GM12878 (cell line): ENCODE data around the gene UVRAG. TPM values are rescaled to one million over a fixed set of nuclear protein-coding genes. Genes with fewer than 3 reads are reported as not detected.

Source experiments
- ATAC-seq: fragments of 200-7000 bp; cut with Tn5 transposase; 3 replicates; pipeline ENCODE4 v1.9.1; 2020; ENCODE audit warnings: mild to moderate bottlenecking, moderate library complexity
- BruUV-seq: library from RNA; stranded (reverse); fragments of 400-500 nt; replicated peaks from 2 replicates; lab custom pipeline; 2021; lab: Mats Ljungman, UMichigan
- CTCF ChIA-PET: fragments of 300-600 bp; sonication (Branson Sonifier 250); formaldehyde crosslinking; extraction: SDS; loops from one replicate; lab custom pipeline; 2021; ENCODE audit warnings: inconsistent platforms; lab: Yijun Ruan, JAX
- POLR2A ChIA-PET: fragments of 350-600 bp; formaldehyde crosslinking; extraction: SDS; loops from one replicate; lab custom pipeline; 2021; ENCODE audit warnings: inconsistent platforms; lab: Charles Lee
- RAD21 ChIA-PET: fragments of 300-600 bp; sonication (Branson Sonifier 250); formaldehyde crosslinking; loops from one replicate; lab custom pipeline; 2023; ENCODE audit warnings: antibody characterized with exemption; ENCODE audit not compliant: unreplicated experiment; lab: Charles Lee
- SMC1A ChIA-PET: fragments of 300-600 bp; sonication (Branson Sonifier 250); formaldehyde crosslinking; loops from one replicate; lab custom pipeline; 2023; ENCODE audit not compliant: unreplicated experiment, uncharacterized antibody; lab: Charles Lee
- DNase-seq: peaks from one replicate; pipeline ENCODE4 v3.0.0-alpha.2; 2011; ENCODE audit warnings: low read depth, low spot score
- FAIRE-seq: peaks from 3 replicates; lab custom pipeline; 2011; peaks lifted over from hg19 to GRCh38; lab: Jason Lieb, UNC
- H2AFZ ChIP-seq: 2 replicates; pipeline ENCODE4 v1.6.0; 2011; ENCODE audit warnings: low read depth, low read length, control low read depth; ENCODE audit not compliant: control insufficient read depth
- H3K27ac ChIP-seq: 2 replicates; pipeline ENCODE4 v1.5.1; 2011; ENCODE audit warnings: control low read depth; ENCODE audit not compliant: control insufficient read depth, insufficient read depth
- H3K27me3 ChIP-seq, 2 experiments: replicated peaks in 1 of 2; 2 replicates each; pipeline versions ENCODE4 v1.6.0 to v1.6.1; 2011; ENCODE audit warnings: low read length in 1 of 2; ENCODE audit not compliant: control insufficient read depth in 2 of 2, insufficient read depth in 2 of 2
- H3K36me3 ChIP-seq, 2 experiments: 2 replicates each; pipeline ENCODE4 v1.5.1; 2011; ENCODE audit warnings: low read length in 1 of 2; ENCODE audit not compliant: control insufficient read depth in 2 of 2, insufficient read depth in 2 of 2
- H3K4me1 ChIP-seq: 2 replicates; pipeline ENCODE4 v1.6.1; 2011; ENCODE audit warnings: mild to moderate bottlenecking, low read length, moderate library complexity, mixed read lengths; ENCODE audit not compliant: control insufficient read depth, insufficient read depth
- H3K4me2 ChIP-seq: 2 replicates; pipeline ENCODE4 v1.6.0; 2011; ENCODE audit warnings: control low read depth; ENCODE audit not compliant: control insufficient read depth, insufficient read depth
- H3K4me3 ChIP-seq: fragments of 200-600 bp; sonication (generic); 2 replicates; pipeline ENCODE4 v1.5.1; 2016
- H3K79me2 ChIP-seq: 2 replicates; pipeline ENCODE4 v1.6.0; 2011; ENCODE audit warnings: low read length; ENCODE audit not compliant: control insufficient read depth, insufficient read depth
- H3K9ac ChIP-seq: 2 replicates; pipeline ENCODE4 v1.8.0; 2011; ENCODE audit warnings: low read length, control low read depth, mixed read lengths; ENCODE audit not compliant: control insufficient read depth, insufficient read depth
- H3K9me3 ChIP-seq: replicated peaks from 3 replicates; pipeline ENCODE4 v1.5.1; 2011; ENCODE audit warnings: mild to moderate bottlenecking, low read length; ENCODE audit not compliant: control insufficient read depth, insufficient read depth
- H4K20me1 ChIP-seq: 2 replicates; pipeline ENCODE4 v1.6.0; 2011; ENCODE audit not compliant: control insufficient read depth, insufficient read depth
- E4F1 ChIP-seq: fragments of 450-650 bp; IDR thresholded peaks from 2 replicates; pipeline ENCODE4 v1.6.1; 2018; ENCODE audit warnings: borderline replicate concordance, mild to moderate bottlenecking; ENCODE audit not compliant: partially characterized antibody
- EED ChIP-seq: sonication (generic); IDR thresholded peaks from 2 replicates; pipeline ENCODE4 v1.6.1; 2016; ENCODE audit warnings: antibody characterized with exemption, low read depth
- NFIC ChIP-seq: IDR thresholded peaks from 2 replicates; pipeline ENCODE4 v1.6.1; 2012; ENCODE audit warnings: low read depth, mild to moderate bottlenecking, inconsistent platforms, low read length, moderate library complexity
- NRF1 ChIP-seq: conservative IDR thresholded peaks from 2 replicates; pipeline ENCODE4 v1.6.1; 2011; ENCODE audit warnings: mild to moderate bottlenecking, low read depth, low read length, improper control_type of control experiment
- POLR2AphosphoS2 ChIP-seq: IDR thresholded peaks from 2 replicates; pipeline ENCODE4 v1.6.1; 2011; ENCODE audit warnings: low read depth, mild to moderate bottlenecking, low read length, improper control_type of control experiment, moderate library complexity
- RELA ChIP-seq: fragments of 450-650 bp; IDR thresholded peaks from 2 replicates; pipeline ENCODE4 v1.8.0; 2014; ENCODE audit warnings: borderline replicate concordance; ENCODE audit not compliant: partially characterized antibody
- STAT1 ChIP-seq: fragments of 450-650 bp; conservative IDR thresholded peaks from 2 replicates; pipeline ENCODE4 v1.6.1; 2014; ENCODE audit warnings: antibody characterized with exemption, mild to moderate bottlenecking
- TAF1 ChIP-seq: IDR thresholded peaks from 2 replicates; pipeline ENCODE4 v1.6.1; 2011; ENCODE audit warnings: mild to moderate bottlenecking, low read depth, low read length, borderline replicate concordance
- ZBTB4 ChIP-seq: fragments of 450-650 bp; formaldehyde crosslinking; IDR thresholded peaks from 2 replicates; pipeline ENCODE4 v1.4.0; 2022; ENCODE audit warnings: mild to moderate bottlenecking, moderate library complexity
- WGBS: methylation state at CpG from one replicate; pipeline ENCODE4 v1.1.6; 2016; ENCODE audit warnings: low lambda C conversion rate; ENCODE audit not compliant: insufficient replicate concordance, insufficient coverage; ENCODE audit errors: missing lambda C conversion rate; 5-methylcytosine and 5-hydroxymethylcytosine counted together
- in situ Hi-C: fragments of 300-500 bp; cut with MboI; formaldehyde crosslinking; loops from 9 replicates; pipeline ENCODE4 v1.14.3; 2018; ENCODE audit warnings: mixed read lengths
- intact Hi-C: fragments of 100-400 bp; cut with micrococcal nuclease; formaldehyde crosslinking; loops from one replicate; pipeline ENCODE4 v1.14.2; 2022; ENCODE audit not compliant: unreplicated experiment
- polyA plus RNA-seq, 11 experiments: library from polyadenylated mRNA; depleted of rRNA in 4 of 11; unstranded in 6 of 11; stranded (reverse) in 5 of 11; fragments of >200 nt; fragmentation: Nextera tagmentation in 4 of 11; fragmentation: Illumina TruSeq in 1 of 11; extraction: Ambion mirVana in 4 of 11; extraction: Trizol in 1 of 11; gene quantifications; 1 replicate in 1 of 11; 2 replicates in 10 of 11; pipeline versions ENCODE4 v1.2.1 to v1.2.3, GENCODE V29; 2011 to 2016; ENCODE audit warnings: inconsistent platforms in 2 of 11, missing spikeins in 2 of 11, low read depth in 1 of 11
- total RNA-seq, 4 experiments: library from RNA; depleted of rRNA in 3 of 4; stranded (reverse); fragments of >200 nt in 3 of 4; fragmentation: Illumina TruSeq in 1 of 4; extraction: Trizol in 1 of 4; gene quantifications; 2 replicates each; pipeline versions ENCODE4 v1.2.1 to v1.2.3, GENCODE V29; 2013 to 2021

The UVRAG gene
- total and polyA plus RNA-seq, 10 of the 15 experiments (the other 5 are each of a cell fraction or from before 2014, with no cell fraction given) = 7.0 to 43.4 (median 37.0) TPM

- TF ChIP-seq STAT1 (no peak), EED (no peak)
- TF ChIP-seq, all 136 proteins: peak for 0
- H3K4me3 ChIP-seq = no peak overlapping the region
- H2AFZ ChIP-seq = no peak overlapping the region
- H4K20me1 ChIP-seq = no peaks in the 10 kb centered on the region
- H3K4me1 ChIP-seq = peaks cover 22% of the 10 kb centered on the region
- no peak overlapping the region for H3K9ac ChIP-seq
- H3K4me2 ChIP-seq = no peak overlapping the region
- ChIA-PET POLR2A (interaction anchor here (0.7 to 1.1 kb wide), 2 partner anchors 18 to 48 kb away, joined by 4 read pairs; no protein-coding TSS in a partner anchor), RAD21 (no interaction called here), SMC1A (interaction anchor here (1.2 to 1.3 kb wide), 2 partner anchors 10 to 283 kb away, joined by 3 read pairs; no protein-coding TSS in a partner anchor), CTCF (no interaction called here)
- BruUV-seq = no TSS peak
- ATAC-seq (no peak), FAIRE-seq (no peak), DNase-seq (no peak)
- in situ Hi-C loops = no loop called here
- 44% methylated on average over 11 of the region's 11 CpGs for WGBS
- no peaks in the 10 kb centered on the region for H3K79me2 ChIP-seq
- H3K36me3 ChIP-seq = no peaks in the 10 kb centered on the region
- no peaks in the 10 kb centered on the region for H3K9me3 ChIP-seq
- no peak overlapping the region for H3K27ac ChIP-seq
- no peaks in the 10 kb centered on the region; a peak in 1 of 4 replicates for H3K27me3 ChIP-seq
- intact Hi-C loops = no loop called here
Observed at GRCh38 chr11:76155500-76156227, 340.7 kb downstream of the UVRAG start.

- intact Hi-C loops (no loop called here), in situ Hi-C loops (no loop called here)
- Histone ChIP-seq H3K27ac (no peak overlapping the region), H3K9me3 (no peaks in the 10 kb centered on the region), H3K4me1 (peaks cover 18% of the 10 kb centered on the region), H4K20me1 (no peaks in the 10 kb centered on the region), H3K79me2 (no peaks in the 10 kb centered on the region), H3K9ac (no peak overlapping the region), H3K36me3 (no peaks in the 10 kb centered on the region), H3K27me3 (no peaks in the 10 kb centered on the region; a peak in 1 of 4 replicates), H2AFZ (no peak overlapping the region), H3K4me2 (no peak overlapping the region), H3K4me3 (no peak overlapping the region)
- ATAC-seq = no peak
- ChIA-PET RAD21 (no interaction called here), CTCF (no interaction called here), SMC1A (interaction anchor here (1.5 kb wide), 1 partner anchor 50 kb away, joined by 4 read pairs; no protein-coding TSS in a partner anchor), POLR2A (no interaction called here)
- WGBS = 67% methylated on average over 12 of the region's 12 CpGs
- BruUV-seq = no TSS peak
- no peak for DNase-seq
- FAIRE-seq = no peak
- TF ChIP-seq E4F1 (no peak), NFIC (no peak), NRF1 (no peak), POLR2AphosphoS2 (no peak), TAF1 (no peak), RELA (no peak), ZBTB4 (CRISPR knock-in tag) (no peak)
Observed at GRCh38 chr11:76156971-76157427, 342.0 kb downstream of the UVRAG start.
